Panc1 (cell line): ENCODE results near the gene ARPC4. TPM values are rescaled to one million over a fixed set of nuclear protein-coding genes. Genes with fewer than 3 reads are reported as not detected.

Source experiments
- ATAC-seq: fragments of 200-7000 bp; cut with Tn5 transposase; 2 replicates; pipeline ENCODE4 v1.9.1; 2020; ENCODE audit warnings: mild to moderate bottlenecking, moderate library complexity
- BruUV-seq: library from RNA; stranded (reverse); fragments of 400-500 nt; replicated peaks from 2 replicates; lab custom pipeline; 2021; lab: Mats Ljungman, UMichigan
- CTCF ChIA-PET: fragments of 300-600 bp; sonication (Branson Sonifier 250); formaldehyde crosslinking; loops from one replicate; lab custom pipeline; 2022; ENCODE audit warnings: antibody characterized with exemption; lab: Charles Lee
- POLR2A ChIA-PET: fragments of 300-600 bp; sonication (Branson Sonifier 250); formaldehyde crosslinking; loops from one replicate; lab custom pipeline; 2022; ENCODE audit warnings: antibody characterized with exemption; lab: Charles Lee
- DNase-seq: peaks from one replicate; pipeline ENCODE4 v3.0.0-alpha.2; 2010; ENCODE audit warnings: low read depth, low spot score
- H3K27ac ChIP-seq: 2 replicates; pipeline ENCODE4 v1.5.1; 2011; ENCODE audit warnings: mild to moderate bottlenecking, low read length, inconsistent platforms
- H3K27me3 ChIP-seq: fragments of 200-500 bp; sonication (Bioruptor generic); 2 replicates; pipeline ENCODE4 v1.6.0; 2014; ENCODE audit warnings: low read length, inconsistent platforms; ENCODE audit not compliant: control insufficient read depth, insufficient read depth
- H3K36me3 ChIP-seq: fragments of 200-500 bp; sonication (Bioruptor generic); 2 replicates; pipeline ENCODE4 v1.5.1; 2014; ENCODE audit warnings: inconsistent platforms, mild to moderate bottlenecking, low read length, moderate library complexity; ENCODE audit not compliant: control insufficient read depth, insufficient read depth
- H3K4me1 ChIP-seq: 2 replicates; pipeline ENCODE4 v1.5.1; 2011; ENCODE audit warnings: inconsistent platforms, mild to moderate bottlenecking, low read length, moderate library complexity; ENCODE audit not compliant: control insufficient read depth, insufficient read depth
- H3K4me3 ChIP-seq, 2 experiments: 2 replicates each; pipeline ENCODE4 v1.5.1; 2011 to 2012; ENCODE audit warnings: low read depth in 2 of 2, low read length in 2 of 2, mild to moderate bottlenecking in 2 of 2, inconsistent platforms in 1 of 2, moderate library complexity in 1 of 2
- H3K9me3 ChIP-seq: fragments of 200-500 bp; sonication (Bioruptor generic); 2 replicates; pipeline ENCODE4 v1.5.1; 2014; ENCODE audit warnings: low read depth, mild to moderate bottlenecking, inconsistent platforms, low read length, moderate library complexity; ENCODE audit not compliant: control insufficient read depth, insufficient read depth
- CTCF ChIP-seq: fragments of 450-650 bp; IDR thresholded peaks from 2 replicates; pipeline ENCODE4 v1.5.1; 2017; ENCODE audit warnings: mild to moderate bottlenecking
- POLR2AphosphoS5 ChIP-seq: IDR thresholded peaks from 2 replicates; pipeline ENCODE4 v1.6.1; 2012; ENCODE audit warnings: mild to moderate bottlenecking, low read depth, low read length, moderate library complexity
- SIN3A ChIP-seq: IDR thresholded peaks from 2 replicates; pipeline ENCODE4 v1.6.1; 2012; ENCODE audit warnings: low read depth, mild to moderate bottlenecking, low read length, moderate library complexity, borderline replicate concordance; ENCODE audit not compliant: insufficient read depth
- TCF7L2 ChIP-seq: IDR thresholded peaks from 2 replicates; pipeline ENCODE4 v1.6.1; 2011; ENCODE audit warnings: mild to moderate bottlenecking, low read depth, low read length, inconsistent platforms
- in situ Hi-C: cut with HindIII; loops from 2 replicates; pipeline ENCODE4 v1.10.0; 2016; ENCODE audit warnings: low sequenced_read_pairs, low pct_unique_long_range_greater_than_20kb
- intact Hi-C: fragments of 100-400 bp; cut with micrococcal nuclease; formaldehyde crosslinking; loops from one replicate; pipeline ENCODE4 v1.10.0; 2022; ENCODE audit not compliant: unreplicated experiment
- total RNA-seq: library from RNA; stranded (reverse); gene quantifications from one replicate; pipeline ENCODE4 v1.2.1, GENCODE V29; 2021; ENCODE audit not compliant: unreplicated experiment
- TF ChIP-seq, protein P1 (sequence below), 2 experiments: IDR thresholded peaks; 2 replicates each; pipeline ENCODE4 v1.6.1; 2011 to 2012; ENCODE audit warnings: low read depth in 2 of 2, control low read depth in 1 of 2, low read length in 1 of 2, mild to moderate bottlenecking in 1 of 2, moderate library complexity in 1 of 2; ENCODE audit not compliant: insufficient read depth in 1 of 2

Gene ARPC4
- total RNA-seq, 1 experiment from 2014 or later = 117 TPM

- no peaks in the 10 kb centered on the region; the same call in 1 of the 2 replicates for H3K36me3 ChIP-seq
- no TSS peak for BruUV-seq
- H3K9me3 ChIP-seq = no peaks in the 10 kb centered on the region
- peak within 1 kb of the TSS; percentile 68 to 81 for H3K4me3 ChIP-seq
- POLR2A ChIA-PET = no interaction called here
- peak; percentile 99 for ATAC-seq
- H3K4me1 ChIP-seq = no peaks in the 10 kb centered on the region
- intact Hi-C loops = loop anchor here (10.0 kb wide), 1 partner anchor 81 kb away; no protein-coding TSS in a partner anchor
- DNase-seq = peak; percentile 69
- H3K27ac ChIP-seq = peak within 1 kb of the TSS; percentile 87
- TF ChIP-seq SIN3A = no peak
- peak; percentile 50; the same call in 1 of the 2 replicates for TF ChIP-seq POLR2AphosphoS5
- H3K27me3 ChIP-seq = no peaks in the 10 kb centered on the region
- CTCF ChIA-PET = interaction anchor here (0.6 to 1.5 kb wide), 2 partner anchors 89 to 102 kb away, joined by 6 to 7 read pairs; no protein-coding TSS in a partner anchor
- in situ Hi-C loops = no loop called here
Observed at GRCh38 chr3:9843715-9844438, 51.0 kb downstream of the ARPC4 start, which contains the start of gene RPUSD3. Gene RPUSD3, minus strand, starts transcription at chr3:9844008. Its CDS starts 18 bp downstream, at chr3:9843990.

GRCh38 chr3:9846231-9846630 lies 53.3 kb downstream of the ARPC4 start:
- ATAC-seq (no peak), DNase-seq (no peak)
- no peaks in the 10 kb centered on the region for H3K27me3 ChIP-seq
- in situ Hi-C loops (no loop called here), intact Hi-C loops (loop anchor here (10.0 kb wide), 1 partner anchor 79 kb away; no protein-coding TSS in a partner anchor)
- BruUV-seq = no TSS peak
- no peak overlapping the region for H3K27ac ChIP-seq
- no peak overlapping the region for H3K4me3 ChIP-seq
- no peaks in the 10 kb centered on the region for H3K4me1 ChIP-seq
- no peaks in the 10 kb centered on the region; the same call in 1 of the 2 replicates for H3K36me3 ChIP-seq
- CTCF ChIA-PET = no interaction called here
- POLR2A ChIA-PET = interaction anchor here (0.6 kb wide), 1 partner anchor 9 kb away, joined by 3 read pairs; no protein-coding TSS in a partner anchor
- no peaks in the 10 kb centered on the region for H3K9me3 ChIP-seq
- TF ChIP-seq TCF7L2 (no peak), CTCF (no peak), SIN3A (no peak), POLR2AphosphoS5 (no peak)
- TF ChIP-seq, protein P1, sequence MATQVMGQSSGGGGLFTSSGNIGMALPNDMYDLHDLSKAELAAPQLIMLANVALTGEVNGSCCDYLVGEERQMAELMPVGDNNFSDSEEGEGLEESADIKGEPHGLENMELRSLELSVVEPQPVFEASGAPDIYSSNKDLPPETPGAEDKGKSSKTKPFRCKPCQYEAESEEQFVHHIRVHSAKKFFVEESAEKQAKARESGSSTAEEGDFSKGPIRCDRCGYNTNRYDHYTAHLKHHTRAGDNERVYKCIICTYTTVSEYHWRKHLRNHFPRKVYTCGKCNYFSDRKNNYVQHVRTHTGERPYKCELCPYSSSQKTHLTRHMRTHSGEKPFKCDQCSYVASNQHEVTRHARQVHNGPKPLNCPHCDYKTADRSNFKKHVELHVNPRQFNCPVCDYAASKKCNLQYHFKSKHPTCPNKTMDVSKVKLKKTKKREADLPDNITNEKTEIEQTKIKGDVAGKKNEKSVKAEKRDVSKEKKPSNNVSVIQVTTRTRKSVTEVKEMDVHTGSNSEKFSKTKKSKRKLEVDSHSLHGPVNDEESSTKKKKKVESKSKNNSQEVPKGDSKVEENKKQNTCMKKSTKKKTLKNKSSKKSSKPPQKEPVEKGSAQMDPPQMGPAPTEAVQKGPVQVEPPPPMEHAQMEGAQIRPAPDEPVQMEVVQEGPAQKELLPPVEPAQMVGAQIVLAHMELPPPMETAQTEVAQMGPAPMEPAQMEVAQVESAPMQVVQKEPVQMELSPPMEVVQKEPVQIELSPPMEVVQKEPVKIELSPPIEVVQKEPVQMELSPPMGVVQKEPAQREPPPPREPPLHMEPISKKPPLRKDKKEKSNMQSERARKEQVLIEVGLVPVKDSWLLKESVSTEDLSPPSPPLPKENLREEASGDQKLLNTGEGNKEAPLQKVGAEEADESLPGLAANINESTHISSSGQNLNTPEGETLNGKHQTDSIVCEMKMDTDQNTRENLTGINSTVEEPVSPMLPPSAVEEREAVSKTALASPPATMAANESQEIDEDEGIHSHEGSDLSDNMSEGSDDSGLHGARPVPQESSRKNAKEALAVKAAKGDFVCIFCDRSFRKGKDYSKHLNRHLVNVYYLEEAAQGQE (IDR thresholded peaks at IDR 0.05; ENCODE audit: insufficient read depth in 1 of 2, low read depth in 2 of 2, low read length in 1 of 2) = no peak
